Neural cell (in vitro differentiated cells): Measurements from ENCODE around the gene UGT1A6. TPM values are rescaled to one million over a fixed set of nuclear protein-coding genes. Genes with fewer than 3 reads are reported as not detected.

ENCODE experiments used
- H2AFZ ChIP-seq: fragments of 200-600, 300-800 bp; sonication (generic), shearing (Covaris generic); 2 replicates; pipeline ENCODE4 v1.6.0; 2014; ENCODE audit warnings: low read depth, mild to moderate bottlenecking, antibody characterized with exemption, low read length, moderate library complexity
- H3F3A ChIP-seq: fragments of 200-600 bp; shearing (Covaris generic); 2 replicates; pipeline ENCODE4 v1.6.1; 2016; ENCODE audit warnings: mild to moderate bottlenecking, moderate library complexity, mixed read lengths, antibody characterized with exemption, low read length; ENCODE audit not compliant: insufficient read depth, poor library complexity, severe bottlenecking
- H3K27ac ChIP-seq: fragments of 200-600, 300-800 bp; sonication (generic), shearing (Covaris generic); 2 replicates; pipeline ENCODE4 v1.5.1; 2014; ENCODE audit warnings: mild to moderate bottlenecking, low read length, moderate library complexity
- H3K27me3 ChIP-seq: fragments of 300-800, 200-600 bp; sonication (generic), shearing (Covaris generic); 2 replicates; pipeline ENCODE4 v1.6.0; 2014; ENCODE audit warnings: mild to moderate bottlenecking, low read depth, low read length, moderate library complexity; ENCODE audit not compliant: insufficient read depth
- H3K36me3 ChIP-seq: fragments of 300-800, 200-600 bp; sonication (generic), shearing (Covaris generic); 2 replicates; pipeline ENCODE4 v1.5.1; 2014; ENCODE audit warnings: mild to moderate bottlenecking, antibody characterized with exemption, low read length, moderate library complexity; ENCODE audit not compliant: insufficient read depth
- H3K4me2 ChIP-seq: fragments of 300-800, 200-600 bp; sonication (generic), shearing (Covaris generic); 2 replicates; pipeline ENCODE4 v1.6.0; 2014; ENCODE audit warnings: mild to moderate bottlenecking, low read length
- H3K4me3 ChIP-seq: fragments of 300-800, 200-600 bp; sonication (generic), shearing (Covaris generic); 2 replicates; pipeline ENCODE4 v1.5.1; 2014; ENCODE audit warnings: mild to moderate bottlenecking, low read length, moderate library complexity
- H3K79me2 ChIP-seq: fragments of 200-600 bp; shearing (Covaris generic); replicated peaks from 2 replicates; pipeline ENCODE4 v1.6.0; 2014; ENCODE audit warnings: mild to moderate bottlenecking, low read length, moderate library complexity; ENCODE audit not compliant: insufficient read depth
- H3K9ac ChIP-seq: fragments of 300-800, 200-600 bp; sonication (generic), shearing (Covaris generic); 2 replicates; pipeline ENCODE4 v1.6.1; 2016; ENCODE audit warnings: mild to moderate bottlenecking, low read length, mixed read lengths
- H3K9me2 ChIP-seq: fragments of 200-600 bp; shearing (Covaris generic); 2 replicates; pipeline ENCODE4 v1.6.1; 2016; ENCODE audit warnings: mild to moderate bottlenecking, low read length, mixed read lengths; ENCODE audit not compliant: insufficient read depth
- H3K9me3 ChIP-seq: fragments of 200-600, 300-800 bp; sonication (generic), shearing (Covaris generic); 2 replicates; pipeline ENCODE4 v1.6.1; 2016; ENCODE audit warnings: mild to moderate bottlenecking, mixed run types, low read length, moderate library complexity, mixed read lengths
- H4K20me1 ChIP-seq: fragments of 200-600 bp; shearing (Covaris generic); 2 replicates; pipeline ENCODE4 v1.6.1; 2016; ENCODE audit warnings: mild to moderate bottlenecking, mixed run types; ENCODE audit not compliant: insufficient read depth
- CTCF ChIP-seq: fragments of 450-650 bp; IDR thresholded peaks from 2 replicates; pipeline ENCODE4 v1.5.1; 2014; ENCODE audit warnings: antibody characterized with exemption, mild to moderate bottlenecking, moderate library complexity; ENCODE audit not compliant: poor library complexity, severe bottlenecking
- EP300 ChIP-seq: fragments of 450-650 bp; conservative IDR thresholded peaks from 2 replicates; pipeline ENCODE4 v1.6.1; 2014; ENCODE audit warnings: antibody characterized with exemption, mild to moderate bottlenecking, moderate library complexity; ENCODE audit not compliant: poor library complexity, severe bottlenecking
- EZH2 ChIP-seq: fragments of 200-600, 300-800 bp; shearing (Covaris generic), sonication (generic); IDR thresholded peaks from 2 replicates; pipeline ENCODE4 v1.6.1; 2014; ENCODE audit warnings: antibody characterized with exemption, low read length, borderline replicate concordance, mild to moderate bottlenecking; ENCODE audit not compliant: insufficient read depth, poor library complexity, severe bottlenecking
- MXI1 ChIP-seq: fragments of 450-650 bp; conservative IDR thresholded peaks from 2 replicates; pipeline ENCODE4 v1.6.1; 2014; ENCODE audit warnings: antibody characterized with exemption, mild to moderate bottlenecking; ENCODE audit not compliant: poor library complexity, severe bottlenecking
- POLR2AphosphoS5 ChIP-seq: IDR thresholded peaks from 2 replicates; pipeline ENCODE4 v1.6.1; 2012
- RAD21 ChIP-seq: fragments of 450-650 bp; conservative IDR thresholded peaks from 2 replicates; pipeline ENCODE4 v1.6.1; 2014; ENCODE audit warnings: antibody characterized with exemption, mild to moderate bottlenecking, moderate library complexity
- REST ChIP-seq: IDR thresholded peaks from 2 replicates; pipeline ENCODE4 v1.6.1; 2012; ENCODE audit warnings: borderline replicate concordance
- SMC3 ChIP-seq: fragments of 450-650 bp; conservative IDR thresholded peaks from 2 replicates; pipeline ENCODE4 v1.6.1; 2014; ENCODE audit warnings: antibody characterized with exemption, mild to moderate bottlenecking, moderate library complexity; ENCODE audit not compliant: poor library complexity
- TAF1 ChIP-seq: IDR thresholded peaks from 2 replicates; pipeline ENCODE4 v1.6.1; 2012; ENCODE audit warnings: low read depth
- polyA plus RNA-seq: library from polyadenylated mRNA; depleted of rRNA; stranded (reverse); fragments of >200 nt; gene quantifications from 2 replicates; pipeline ENCODE4 v1.2.3, GENCODE V29; 2014

UGT1A6 gene
- polyA plus RNA-seq, 1 donor from 2014 or later: not detected

- H3K36me3 ChIP-seq: no peaks in the 10 kb centered on the region
- H3K9me2 ChIP-seq: no peaks in the 10 kb centered on the region
- no peaks in the 10 kb centered on the region for H4K20me1 ChIP-seq
- H3K9me3 ChIP-seq: no peaks in the 10 kb centered on the region
- no peak overlapping the region for H2AFZ ChIP-seq
- H3K9ac ChIP-seq: no peak overlapping the region
- H3F3A ChIP-seq: no peaks in the 10 kb centered on the region
- no peak overlapping the region for H3K27ac ChIP-seq
- no peak overlapping the region for H3K4me3 ChIP-seq
- no peak overlapping the region for H3K4me2 ChIP-seq
- TF ChIP-seq EP300 (no peak), TAF1 (no peak), REST (no peak), EZH2 (no peak), RAD21 (no peak), MXI1 (no peak)
- no peaks in the 10 kb centered on the region for H3K27me3 ChIP-seq
- no peaks in the 10 kb centered on the region for H3K79me2 ChIP-seq
Measured at GRCh38 chr2:233693963-233694362, 1.3 kb downstream of the UGT1A6 start.

GRCh38 chr2:233698740-233699139 lies 6.0 kb downstream of the UGT1A6 start:
- Histone ChIP-seq H3K4me3 (no peak overlapping the region), H3K4me2 (no peak overlapping the region), H3K9ac (no peak overlapping the region), H3K9me2 (no peaks in the 10 kb centered on the region), H3K27me3 (no peaks in the 10 kb centered on the region), H3K36me3 (no peaks in the 10 kb centered on the region), H3K79me2 (no peaks in the 10 kb centered on the region), H3K9me3 (no peaks in the 10 kb centered on the region), H3F3A (no peaks in the 10 kb centered on the region), H4K20me1 (no peaks in the 10 kb centered on the region), H2AFZ (no peak overlapping the region), H3K27ac (no peak overlapping the region)
- TF ChIP-seq RAD21 (no peak), CTCF (no peak), SMC3 (no peak), TAF1 (no peak), MXI1 (no peak), REST (no peak), POLR2AphosphoS5 (no peak), EP300 (no peak), EZH2 (no peak)
